ENCODE measurements around the gene MAB21L4.

The MAB21L4 gene

GRCh38 chr2:240881913-240882312 is 14.0 kb downstream of the MAB21L4 start:
- no peak overlapping the region for H3K4me3 ChIP-seq (ENCODE audit: low read depth, low read length)
- TF ChIP-seq CTCF (IDR thresholded peaks at IDR 0.05; ENCODE audit: control insufficient read depth, extremely low read depth, insufficient read depth) = no peak
- no peak for DNase-seq (ENCODE audit: low read depth)

- TF ChIP-seq CTCF (IDR thresholded peaks at IDR 0.05; ENCODE audit: control insufficient read depth, extremely low read depth, insufficient read depth) = no peak
- DNase-seq (ENCODE audit: low read depth) = no peak
- no peak overlapping the region for H3K4me3 ChIP-seq (ENCODE audit: low read depth, low read length)
Observed at GRCh38 chr2:240879105-240879504, 16.9 kb downstream of the MAB21L4 start.

GRCh38 chr2:240878341-240878936 is 17.5 kb downstream of the MAB21L4 start:
- no peak for TF ChIP-seq CTCF (IDR thresholded peaks at IDR 0.05; ENCODE audit: control insufficient read depth, extremely low read depth, insufficient read depth)
- DNase-seq (ENCODE audit: low read depth) = no peak
- no peak overlapping the region for H3K4me3 ChIP-seq (ENCODE audit: low read depth, low read length)

GRCh38 chr2:240877460-240878340 is 18.3 kb downstream of the MAB21L4 start:
- no peak for TF ChIP-seq CTCF (IDR thresholded peaks at IDR 0.05; ENCODE audit: control insufficient read depth, extremely low read depth, insufficient read depth)
- DNase-seq (ENCODE audit: low read depth) = no peak
- H3K4me3 ChIP-seq (ENCODE audit: low read depth, low read length) = no peak overlapping the region

GRCh38 chr2:240876475-240877251 is 19.3 kb downstream of the MAB21L4 start:
- no peak for DNase-seq (ENCODE audit: low read depth)
- no peak overlapping the region for H3K4me3 ChIP-seq (ENCODE audit: low read depth, low read length)
- no peak for TF ChIP-seq CTCF (IDR thresholded peaks at IDR 0.05; ENCODE audit: control insufficient read depth, extremely low read depth, insufficient read depth)

- no peak overlapping the region for H3K4me3 ChIP-seq (ENCODE audit: low read depth, low read length)
- no peak for TF ChIP-seq CTCF (IDR thresholded peaks at IDR 0.05; ENCODE audit: control insufficient read depth, extremely low read depth, insufficient read depth)
- no peak for DNase-seq (ENCODE audit: low read depth)
Observed at GRCh38 chr2:240876035-240876474, 19.9 kb downstream of the MAB21L4 start.
